GM19043 (cell line): ENCODE results near the gene FLT3LG.

ENCODE experiments used
- ATAC-seq: cut with Tn5 transposase; IDR thresholded peaks from one replicate; pipeline ENCODE4 v1.9.1; 2021; ENCODE audit warnings: low read depth; ENCODE audit not compliant: unreplicated experiment

The FLT3LG gene, protein sequence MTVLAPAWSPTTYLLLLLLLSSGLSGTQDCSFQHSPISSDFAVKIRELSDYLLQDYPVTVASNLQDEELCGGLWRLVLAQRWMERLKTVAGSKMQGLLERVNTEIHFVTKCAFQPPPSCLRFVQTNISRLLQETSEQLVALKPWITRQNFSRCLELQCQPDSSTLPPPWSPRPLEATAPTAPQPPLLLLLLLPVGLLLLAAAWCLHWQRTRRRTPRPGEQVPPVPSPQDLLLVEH

DNA sequence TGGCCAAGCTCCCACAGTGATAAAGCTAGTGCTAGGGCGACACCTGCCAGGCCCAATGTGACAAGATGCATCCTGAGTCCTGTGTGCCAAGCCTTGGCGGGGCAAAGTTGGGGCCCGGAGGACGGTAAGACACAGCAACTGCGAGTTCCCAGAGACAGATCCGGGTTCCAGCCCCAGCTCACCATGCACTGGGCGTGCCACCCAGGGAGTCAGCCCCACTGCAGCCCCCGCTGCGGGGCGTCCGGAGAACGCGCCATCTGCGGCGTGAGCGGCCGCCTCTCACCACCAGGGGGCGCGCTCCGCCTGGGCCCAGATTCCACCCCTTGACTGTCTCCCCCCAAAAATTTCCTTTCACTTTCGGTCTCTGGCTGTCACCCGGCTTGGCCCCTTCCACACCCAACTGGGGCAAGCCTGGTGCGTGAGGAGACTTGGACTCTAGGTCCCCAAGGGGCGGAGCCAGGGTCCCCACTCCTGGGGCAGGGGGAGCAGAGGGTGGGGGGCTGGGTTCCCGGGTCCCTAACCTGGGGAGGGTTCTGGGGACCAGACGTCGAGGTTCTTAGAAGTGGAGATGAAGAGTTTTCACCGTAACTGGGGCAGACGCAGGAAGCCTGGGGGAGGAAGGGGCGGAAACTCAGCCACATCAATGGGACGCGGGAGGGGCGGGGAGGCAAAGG, at the start of gene FLT3LG:
TSS of gene FLT3LG (plus strand) at position 348 of the 674 bp plus-strand sequence. CDS start 425 bp downstream, outside the sequence.
- ATAC-seq = no peak

DNA sequence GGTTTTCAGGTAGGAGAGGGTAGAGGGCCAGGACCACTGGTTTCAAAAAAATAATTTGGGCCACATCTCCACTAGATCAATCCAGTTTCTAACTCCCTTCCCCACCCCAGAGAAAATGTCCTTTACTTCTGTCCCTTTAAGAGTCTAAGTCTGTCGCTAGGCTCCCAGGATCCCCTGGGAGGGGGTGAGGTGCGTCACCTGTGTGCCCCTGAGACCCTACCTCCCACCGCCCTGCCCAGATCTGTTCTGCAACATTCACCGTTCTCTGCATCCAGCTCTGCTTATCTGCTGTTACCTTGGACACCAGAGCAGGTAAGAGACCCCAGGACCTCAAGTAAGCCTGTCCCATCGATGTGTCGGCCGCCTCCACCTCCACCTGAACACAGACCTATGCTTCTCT, 48.8 kb upstream of the FLT3LG start, which contains the start of gene GFY:
TSS of gene GFY (plus strand) at position 211 of the 400 bp plus-strand sequence. CDS start 1,043 bp downstream, outside the sequence.
- ATAC-seq = no peak

DNA sequence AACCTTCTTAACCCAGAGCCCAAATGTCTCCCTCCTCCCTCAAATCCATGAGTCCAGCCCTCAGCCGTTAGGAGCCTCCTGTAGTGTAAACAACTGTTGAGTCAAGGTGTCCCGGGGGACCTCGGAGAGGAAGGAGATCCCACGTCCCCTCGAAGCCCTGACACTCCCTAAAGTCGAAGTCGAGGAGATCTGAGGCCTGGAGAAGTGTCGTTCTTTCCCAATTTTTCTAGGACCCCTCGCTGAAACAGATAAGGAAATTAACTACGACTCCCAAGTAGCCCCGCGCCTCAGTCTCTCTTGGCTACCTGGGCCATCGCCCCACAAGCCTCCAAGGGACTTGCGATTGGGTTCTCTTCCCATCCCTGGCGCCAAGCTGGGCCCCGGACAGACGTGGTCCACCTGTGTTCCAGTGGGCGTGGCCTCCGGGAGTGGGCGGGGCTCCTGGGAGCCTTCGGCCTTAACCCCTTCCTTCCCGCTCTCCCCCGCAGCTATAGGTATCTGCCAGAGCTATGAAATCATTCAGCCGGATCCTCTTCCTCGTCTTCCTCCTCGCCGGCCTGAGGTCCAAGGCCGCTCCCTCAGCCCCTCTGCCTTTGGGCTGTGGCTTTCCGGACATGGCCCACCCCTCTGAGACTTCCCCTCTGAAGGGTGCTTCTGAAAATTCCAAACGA, 48.0 kb upstream of the FLT3LG start:
- ATAC-seq = no peak

DNA sequence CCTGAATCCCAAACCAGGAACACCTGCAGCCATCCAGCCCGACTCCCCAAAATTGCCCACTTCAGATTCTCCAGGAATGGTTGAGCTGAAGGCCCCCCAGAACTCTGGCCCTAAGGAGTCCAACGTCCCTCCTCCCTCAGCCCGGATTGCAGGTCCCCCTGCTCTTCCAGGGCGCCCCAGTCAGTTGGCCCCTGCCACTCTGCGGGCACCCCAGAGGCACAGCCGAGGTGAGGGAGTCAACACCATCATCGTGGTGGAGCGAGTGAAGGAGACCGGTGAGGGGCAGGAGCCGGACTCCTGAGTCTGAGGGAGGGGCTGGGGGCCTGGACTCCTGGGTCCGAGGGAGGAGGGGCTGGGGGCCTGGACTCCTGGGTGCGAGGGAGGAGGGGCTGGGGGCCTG, 46.7 kb upstream of the FLT3LG start:
- ATAC-seq = no peak

DNA sequence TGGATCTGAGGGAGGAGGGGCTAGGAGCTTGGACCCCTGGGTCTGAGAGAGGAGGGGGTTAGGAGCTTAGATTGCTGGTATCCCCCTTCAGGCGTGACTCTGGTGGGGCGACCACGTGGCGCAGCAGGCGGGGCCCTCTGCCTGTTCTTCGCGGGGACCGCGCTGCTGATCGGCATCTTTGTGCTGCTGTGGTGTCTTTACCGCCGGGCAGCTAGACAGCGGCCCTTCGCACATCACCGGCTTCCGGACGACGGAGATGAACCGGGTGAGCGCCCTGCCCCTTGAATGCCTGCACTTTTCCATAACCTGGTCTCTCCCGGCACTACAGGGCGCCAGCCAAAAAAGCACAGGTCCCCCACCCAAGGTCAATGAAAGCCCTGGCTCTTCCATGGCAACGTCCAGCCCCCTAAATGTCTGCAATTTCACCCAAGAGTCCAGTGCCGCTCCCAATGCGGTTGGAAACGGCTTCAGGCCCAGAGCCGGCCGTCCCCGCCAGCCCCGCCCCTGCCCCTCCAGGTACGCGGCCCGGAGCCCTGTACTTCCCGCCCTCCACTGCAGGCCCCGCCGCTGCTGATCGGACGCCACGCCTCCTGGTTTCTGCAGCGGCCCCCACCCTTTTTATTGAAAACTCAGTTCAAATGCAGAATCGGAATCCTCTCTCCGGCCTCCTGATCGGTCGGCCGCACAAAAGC, 46.0 kb upstream of the FLT3LG start:
- no peak for ATAC-seq

DNA sequence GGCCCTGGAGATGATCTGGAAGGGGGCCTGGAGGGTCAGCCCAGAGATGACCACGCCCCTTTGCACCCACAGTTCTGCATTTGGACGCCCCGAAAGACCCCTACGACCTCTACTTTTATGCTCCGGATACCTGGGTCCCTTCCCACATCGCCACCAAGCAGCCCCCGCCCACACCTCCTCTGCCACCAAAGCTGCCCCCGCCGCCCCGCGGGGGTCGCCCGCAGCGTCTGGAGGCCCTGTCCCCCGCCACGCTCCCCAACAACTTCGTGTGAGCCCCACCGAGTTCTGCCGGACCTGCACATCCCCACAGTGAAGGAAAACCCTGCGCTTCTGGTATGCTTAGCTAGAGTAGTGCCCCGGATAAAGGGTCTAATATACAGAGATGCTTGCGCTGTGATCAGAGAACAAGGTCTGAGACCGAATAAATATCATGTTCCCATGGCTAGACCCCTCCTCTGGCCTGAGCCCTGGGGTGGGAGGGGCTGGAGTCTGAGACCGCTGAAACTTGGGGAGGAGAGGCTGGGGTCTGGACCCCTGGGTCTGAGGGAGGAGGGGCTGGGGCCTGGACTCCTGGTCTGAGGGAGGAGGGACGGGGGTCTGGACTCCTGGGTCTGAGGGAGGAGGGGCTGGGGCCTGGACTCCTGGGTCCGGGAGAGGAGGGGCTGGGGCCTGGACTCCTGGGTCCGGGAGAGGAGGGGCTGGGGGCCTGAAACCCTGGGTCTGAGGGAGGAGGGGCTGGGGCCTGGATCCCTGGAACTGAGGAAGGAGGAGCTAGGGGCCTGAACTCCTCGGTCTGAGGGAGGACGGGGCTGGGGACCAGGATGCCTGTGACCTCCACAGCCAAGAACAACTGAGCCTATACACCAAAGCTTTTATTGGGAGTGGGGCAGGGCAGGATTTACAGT, 45.2 kb upstream of the FLT3LG start:
- no peak for ATAC-seq

DNA sequence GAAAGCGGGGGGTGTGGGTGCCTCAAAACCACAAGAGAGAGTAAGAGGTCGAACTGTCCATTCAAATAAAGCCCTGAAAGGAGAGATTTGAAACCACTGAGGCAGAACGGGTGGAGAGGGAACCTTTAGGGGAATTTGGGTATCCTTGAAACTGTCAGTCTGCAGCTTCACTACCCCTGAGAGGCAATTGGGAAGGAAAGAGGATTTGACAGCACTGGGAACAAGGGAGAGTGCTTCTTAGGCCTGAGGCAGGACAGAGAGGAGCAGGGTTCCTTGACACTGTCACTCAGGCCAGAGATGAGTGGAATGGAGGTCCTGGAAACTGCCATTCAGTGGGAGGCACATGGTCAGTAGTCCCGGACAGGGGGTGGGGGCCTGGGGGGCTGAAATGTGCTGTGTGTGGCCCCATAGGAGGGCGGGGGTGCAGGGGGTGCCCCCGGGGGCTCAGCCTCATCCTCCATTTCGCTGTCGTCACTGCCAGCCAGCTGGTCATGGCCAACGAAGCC, 43.8 kb upstream of the FLT3LG start:
- no peak for ATAC-seq

DNA sequence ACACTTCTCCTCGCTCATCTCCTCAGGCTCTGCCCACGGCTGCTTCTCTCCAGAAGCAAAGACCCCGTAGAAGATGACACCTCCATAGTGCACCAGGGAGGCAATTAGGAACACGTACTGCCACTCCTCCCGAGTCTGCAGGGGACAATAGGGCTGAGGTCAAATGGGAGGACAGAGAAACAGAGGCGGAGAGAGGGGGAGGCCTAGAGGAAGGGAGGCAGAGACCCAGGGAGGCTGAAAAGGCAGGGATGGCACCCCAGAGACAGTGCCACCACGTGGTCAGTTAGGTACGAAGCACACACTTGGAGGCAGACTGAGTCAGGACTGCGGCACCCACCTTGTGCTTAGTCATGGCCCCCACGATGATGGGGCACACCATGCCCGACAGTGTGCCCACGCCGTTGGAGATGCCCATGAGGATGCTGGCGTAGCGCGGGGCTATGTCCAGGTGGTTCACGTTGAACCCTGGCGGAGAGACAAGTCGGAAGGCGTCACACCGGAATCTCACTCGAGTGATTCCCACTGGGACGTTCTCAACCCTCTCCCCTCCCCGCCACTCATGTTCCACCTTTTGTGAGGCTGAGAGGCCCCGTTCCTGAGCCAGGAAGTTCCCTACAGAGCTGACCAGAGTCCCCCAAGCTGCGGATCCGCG, 43.2 kb upstream of the FLT3LG start:
- no peak for ATAC-seq

DNA sequence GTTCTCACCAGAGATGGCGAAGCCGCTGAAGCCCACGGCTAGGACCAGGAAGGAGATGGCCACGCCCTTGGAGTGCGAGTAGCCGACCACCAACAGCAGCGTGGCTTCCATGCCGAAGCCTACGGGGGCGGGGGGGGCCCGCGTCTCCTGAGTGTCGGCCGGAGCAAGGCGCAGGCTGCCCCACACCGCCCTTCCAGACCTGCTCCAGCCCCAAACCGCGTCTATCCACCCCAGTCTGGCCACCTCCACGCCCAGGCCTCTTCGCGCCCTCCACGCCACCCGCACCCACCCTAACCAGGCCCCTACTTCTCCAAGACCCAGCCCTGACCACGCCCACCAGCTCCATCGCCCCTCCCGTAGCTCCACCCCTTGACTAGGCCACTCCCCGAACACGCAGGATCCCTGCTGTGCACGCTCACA, 42.7 kb upstream of the FLT3LG start:
- no peak for ATAC-seq

DNA sequence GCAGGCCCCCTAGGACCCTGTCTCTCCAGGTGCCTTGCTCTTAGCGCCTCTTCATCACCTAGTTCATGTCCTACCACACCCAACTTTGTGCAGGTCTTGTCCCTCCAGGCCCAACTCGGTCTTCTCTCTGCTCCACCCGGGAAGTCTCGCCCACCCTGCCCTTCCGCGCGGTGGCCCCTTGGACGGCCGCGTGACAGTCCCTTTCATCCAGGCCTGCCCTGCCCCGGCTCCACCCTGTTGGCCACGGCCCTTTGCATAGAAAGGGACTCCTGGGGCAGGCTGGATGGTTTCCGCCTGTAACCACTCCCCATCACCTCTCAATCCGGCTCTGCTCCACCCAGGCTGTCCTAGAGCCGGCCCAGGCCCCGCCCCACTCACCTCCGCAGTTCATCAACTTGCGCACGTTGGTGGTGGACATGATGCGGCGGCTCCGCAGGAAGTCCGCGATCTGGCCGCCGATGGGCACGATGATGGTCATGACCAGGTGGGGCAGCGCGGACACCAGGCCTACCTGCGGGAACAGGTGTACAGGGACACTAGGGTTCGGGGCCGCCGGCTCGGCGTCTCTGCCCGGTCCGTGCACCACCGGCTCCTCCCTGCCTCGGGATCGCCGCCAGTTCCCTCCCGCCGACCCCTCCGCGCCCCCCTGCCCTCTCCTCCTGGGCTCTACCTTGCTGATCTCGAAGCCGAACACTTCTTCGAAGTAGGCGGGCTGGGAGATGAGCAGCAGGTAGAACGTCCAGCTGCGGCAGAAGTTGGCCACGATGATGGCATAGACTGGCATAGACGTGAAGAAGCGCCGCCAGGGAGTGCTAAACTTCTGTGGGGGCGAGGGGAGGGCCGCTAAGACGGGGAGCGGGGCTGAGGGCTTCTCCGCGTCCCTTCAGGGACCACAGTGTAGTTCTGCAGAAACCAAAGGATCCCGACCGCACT, 41.6 kb upstream of the FLT3LG start:
- ATAC-seq = no peak

DNA sequence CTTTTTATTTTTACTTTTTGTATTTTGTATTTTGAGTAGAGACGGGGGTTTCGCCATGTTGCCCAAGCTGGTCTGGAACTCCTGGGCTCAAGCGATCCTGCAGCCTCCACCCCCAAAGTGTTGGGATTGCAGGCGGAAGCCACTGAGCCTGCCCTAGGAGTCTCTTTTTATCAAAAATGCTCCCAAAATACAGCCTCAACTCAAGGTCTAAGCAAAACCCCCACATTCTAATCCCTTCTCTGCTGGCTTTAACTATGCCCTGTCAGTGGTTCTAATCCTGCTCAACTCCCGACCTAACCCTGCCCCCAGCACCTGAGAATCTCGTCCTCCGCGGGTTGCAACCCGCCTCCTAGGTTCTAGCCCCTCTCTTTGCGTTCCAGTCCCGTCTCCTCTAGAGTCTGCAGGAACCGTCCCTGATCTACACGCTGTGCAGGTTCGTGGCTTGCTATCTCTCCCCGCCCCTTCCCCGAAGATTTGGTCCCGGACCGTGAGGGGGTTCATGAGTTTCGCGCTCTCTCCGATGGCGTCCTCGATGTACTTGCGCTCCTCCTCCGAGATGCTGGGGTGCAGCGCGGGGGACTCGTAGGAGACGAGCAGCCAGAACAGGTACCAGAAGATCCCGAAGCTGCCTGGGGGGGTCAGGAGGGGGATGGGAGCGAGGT, 40.6 kb upstream of the FLT3LG start:
- ATAC-seq = no peak

DNA sequence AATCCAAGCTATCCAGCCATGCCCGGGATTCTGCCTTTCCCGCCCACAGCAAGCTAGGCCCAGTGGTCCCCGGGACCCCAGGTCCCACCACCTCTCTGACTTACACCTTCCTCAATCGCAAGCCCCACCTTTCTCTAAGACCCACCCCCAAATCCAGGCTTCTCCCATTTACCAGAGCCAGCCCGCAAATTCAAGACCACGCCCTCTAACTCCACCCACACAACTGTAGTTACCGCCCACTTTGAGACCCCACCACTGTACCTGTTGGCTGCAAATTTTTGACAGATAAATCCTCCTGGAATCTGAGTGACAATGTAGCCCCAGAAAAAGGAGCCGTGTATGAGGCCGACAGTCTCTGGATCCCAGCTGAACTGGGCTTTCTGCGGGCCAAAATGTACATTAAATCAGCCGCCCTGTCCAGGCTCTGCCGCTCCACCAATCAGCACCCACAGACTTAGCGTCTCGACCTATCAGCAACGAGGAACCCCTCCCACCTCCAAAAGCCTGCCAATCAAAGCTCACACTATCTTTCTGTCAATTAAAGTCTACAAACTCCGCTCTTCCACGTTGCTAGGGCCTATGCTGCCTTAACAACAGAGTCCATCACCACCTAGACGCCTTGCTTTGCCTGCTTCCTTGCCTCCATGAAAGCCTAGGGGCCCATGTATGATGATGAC, 39.0 kb upstream of the FLT3LG start:
- no peak for ATAC-seq

DNA sequence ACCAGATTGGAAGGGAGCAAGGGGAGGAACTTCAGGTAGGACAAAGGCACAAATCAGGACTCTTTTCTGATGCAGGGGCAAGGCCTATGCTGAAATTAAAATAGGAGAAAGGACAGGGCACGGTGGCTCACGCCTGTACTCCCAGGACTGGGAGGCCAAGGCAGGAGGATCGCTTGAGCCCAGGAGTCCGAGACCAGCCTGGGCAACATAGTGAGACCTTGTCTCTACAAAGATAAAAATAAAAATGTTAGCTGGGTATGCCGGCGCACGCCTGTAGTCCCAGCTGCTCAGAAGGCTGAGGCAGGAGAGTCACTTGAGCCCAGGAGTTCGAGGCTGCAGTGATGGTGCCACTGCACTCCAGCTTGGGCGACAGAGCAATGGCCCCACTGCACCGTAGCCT, 38.3 kb upstream of the FLT3LG start:
- no peak for ATAC-seq

DNA sequence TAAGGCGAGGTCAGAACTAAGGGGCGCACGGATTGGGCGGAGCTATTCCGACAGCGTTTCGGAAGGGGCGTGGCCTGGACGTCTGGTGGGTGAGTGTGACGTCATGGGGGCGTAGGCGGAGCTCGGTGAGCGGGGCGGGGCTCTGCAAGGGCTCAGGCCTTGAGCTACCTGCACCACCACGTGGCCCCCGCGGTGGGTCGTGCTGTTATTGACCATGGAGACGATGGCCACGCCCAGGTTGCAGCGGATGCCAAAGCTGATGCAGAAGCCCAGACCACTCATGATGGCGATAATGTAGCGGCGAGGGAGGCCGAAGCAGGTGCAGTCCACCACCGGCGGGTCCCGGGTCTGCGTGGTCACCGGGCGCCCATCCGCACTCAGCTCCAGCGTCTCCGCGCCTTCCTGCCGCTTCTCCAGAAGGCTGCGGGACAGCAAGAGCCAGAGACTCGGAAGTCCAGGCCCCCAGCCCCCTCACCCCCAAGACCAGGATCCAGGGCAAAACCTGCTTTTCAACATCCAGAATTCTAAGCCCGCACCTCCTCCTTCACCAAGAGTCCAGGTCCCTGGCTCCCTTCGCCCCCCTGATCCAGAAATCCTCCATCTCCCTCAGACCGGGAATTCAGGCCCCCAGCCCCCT, 37.5 kb upstream of the FLT3LG start:
- ATAC-seq = no peak

DNA sequence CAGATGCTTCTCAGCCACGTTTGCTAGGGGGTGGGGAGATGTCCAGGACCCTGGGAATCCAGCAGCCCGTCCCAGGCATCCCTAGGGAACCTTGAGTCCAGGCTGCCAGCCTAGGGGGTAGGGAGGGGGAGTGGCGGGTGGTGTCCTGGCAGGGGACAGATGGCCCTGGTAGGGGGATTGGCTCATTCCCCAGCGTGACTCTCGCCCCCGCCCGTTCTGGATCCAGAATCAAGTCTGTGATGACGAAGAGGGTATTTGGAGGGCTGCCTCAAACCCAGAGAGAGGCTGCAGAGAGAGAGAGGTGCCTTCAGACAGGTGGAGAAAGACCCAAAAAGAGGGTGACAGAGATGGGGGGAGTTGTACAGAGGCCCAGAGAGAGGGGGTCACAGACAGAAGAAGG, 36.8 kb upstream of the FLT3LG start:
- no peak for ATAC-seq

DNA sequence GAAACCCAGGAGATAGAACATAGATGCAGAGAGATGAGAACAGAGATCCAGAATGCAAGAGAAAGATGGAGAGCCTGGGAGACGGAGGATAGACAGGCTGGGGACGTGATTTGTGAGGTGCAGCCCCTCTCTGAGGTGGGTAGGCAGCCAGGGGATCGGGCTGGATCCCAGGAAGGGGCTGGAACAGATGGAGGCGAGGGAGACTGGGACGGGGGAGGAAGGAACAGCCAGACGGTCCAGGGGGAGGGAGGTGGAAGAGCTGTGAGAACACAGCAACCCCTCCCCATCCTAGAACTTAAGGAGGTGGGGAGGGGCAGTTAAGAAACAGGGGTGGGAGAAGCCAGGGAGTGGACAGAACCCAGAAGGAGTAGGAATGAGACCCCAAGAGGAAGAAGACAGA, 35.8 kb upstream of the FLT3LG start:
- no peak for ATAC-seq

DNA sequence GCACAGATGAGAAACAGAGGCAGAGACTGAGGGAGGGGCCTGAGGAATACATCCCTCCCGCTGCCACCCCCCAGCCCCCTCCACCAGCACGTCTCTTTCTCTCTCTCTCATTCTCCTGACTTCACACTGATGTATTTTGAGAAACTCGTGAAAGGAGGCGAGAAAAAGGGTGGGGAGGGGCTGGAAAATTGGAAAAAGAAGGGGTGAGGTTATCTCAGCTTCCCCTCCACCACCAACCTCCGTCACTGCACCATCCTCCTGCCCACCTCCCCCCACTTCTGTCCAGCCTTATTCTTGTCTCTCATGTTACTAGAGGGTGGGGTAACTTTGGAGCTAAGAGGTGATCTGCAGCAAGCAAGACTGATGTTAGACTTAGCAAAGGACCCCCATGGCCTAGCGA, 34.2 kb upstream of the FLT3LG start:
- ATAC-seq = no peak
